Hematopoietic multipotent progenitor cell treated with erythropoietin and hydrocortisone succinate and interleukin-3 and kit ligand, for 8 days (in vitro differentiated cells): ENCODE data around the gene ACER3.
"Not testable (repeated sequence)": the region's sequence is repeated elsewhere in the genome, so short reads cannot be mapped to it uniquely, and the experiment has no call there.

Experiments
- DNase-seq: peaks from one replicate; pipeline ENCODE4 v3.0.0-alpha.2; 2015

The ACER3 gene

DNA sequence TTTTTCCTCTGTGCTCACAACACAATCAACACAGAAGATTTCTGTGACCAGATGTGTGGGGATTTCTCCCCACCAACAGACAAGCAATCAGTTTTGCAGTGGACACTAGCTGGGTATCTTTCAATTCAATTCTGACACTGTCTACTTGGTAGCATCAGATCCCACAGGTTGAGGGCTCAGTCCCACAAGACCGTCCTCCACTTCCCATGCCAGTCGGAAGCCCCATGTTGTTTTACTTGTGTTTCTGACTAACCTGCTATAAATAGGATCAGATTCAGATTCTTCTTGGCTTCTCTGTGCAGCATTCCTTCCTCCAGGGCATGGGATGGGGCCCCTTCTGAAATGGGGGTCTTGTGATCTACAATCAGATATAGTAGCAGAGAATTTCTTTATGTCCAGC, 19.6 kb downstream of the ACER3 start:
- DNase-seq = no peak

DNA sequence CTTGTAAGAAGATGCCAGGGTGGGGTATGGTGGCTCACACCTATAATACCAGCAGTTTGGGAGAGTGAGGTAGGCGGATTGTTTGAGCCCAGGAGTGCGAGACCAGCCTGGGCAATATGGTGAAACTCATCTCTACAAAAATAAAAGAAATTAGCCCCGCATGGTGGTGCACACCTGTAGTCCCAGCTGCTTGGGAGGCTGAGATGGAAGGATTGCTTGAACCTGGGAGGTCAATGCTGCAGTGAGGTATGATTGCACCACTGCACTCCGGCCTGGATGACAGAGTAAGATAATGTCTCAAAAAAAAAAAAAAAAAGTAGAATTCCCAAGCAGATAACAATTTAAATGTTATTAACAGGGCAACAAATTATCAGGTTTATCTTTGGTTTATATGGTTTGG, 20.2 kb downstream of the ACER3 start:
- DNase-seq = no peak

DNA sequence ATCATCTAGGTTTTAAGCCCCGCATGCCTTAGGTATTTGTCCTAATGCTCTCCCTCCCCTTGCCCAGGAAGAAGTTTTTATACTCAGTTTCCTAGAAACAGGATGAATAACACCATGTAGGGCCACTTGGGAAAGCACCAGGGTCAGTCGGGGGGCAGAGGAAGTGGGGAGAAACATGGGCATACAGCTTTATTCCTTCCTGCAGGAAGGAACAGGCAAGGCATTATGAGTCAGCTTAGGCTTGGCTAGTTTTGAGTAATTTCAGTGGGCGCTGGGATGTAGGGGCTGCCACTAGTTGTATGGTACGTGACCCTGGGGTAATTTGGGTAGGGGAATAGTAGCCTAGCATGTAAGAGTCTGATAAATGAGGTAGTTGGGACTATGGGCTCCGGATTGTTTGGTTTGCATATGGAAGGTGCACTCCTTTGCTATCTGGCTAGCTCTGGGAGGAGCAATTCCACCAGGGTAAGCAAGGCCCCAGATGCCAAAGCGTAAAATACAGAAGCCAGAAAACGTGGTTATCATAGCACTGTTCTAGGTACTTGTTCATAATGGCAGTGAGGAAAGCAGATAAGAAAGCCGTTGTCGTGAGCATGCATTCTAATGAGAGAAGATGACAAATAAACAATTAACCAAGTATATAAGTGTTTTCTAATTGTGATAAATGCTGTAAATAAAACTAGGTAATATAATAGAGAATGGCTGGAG, 24.8 kb downstream of the ACER3 start:
- DNase-seq = peak; percentile 49

DNA sequence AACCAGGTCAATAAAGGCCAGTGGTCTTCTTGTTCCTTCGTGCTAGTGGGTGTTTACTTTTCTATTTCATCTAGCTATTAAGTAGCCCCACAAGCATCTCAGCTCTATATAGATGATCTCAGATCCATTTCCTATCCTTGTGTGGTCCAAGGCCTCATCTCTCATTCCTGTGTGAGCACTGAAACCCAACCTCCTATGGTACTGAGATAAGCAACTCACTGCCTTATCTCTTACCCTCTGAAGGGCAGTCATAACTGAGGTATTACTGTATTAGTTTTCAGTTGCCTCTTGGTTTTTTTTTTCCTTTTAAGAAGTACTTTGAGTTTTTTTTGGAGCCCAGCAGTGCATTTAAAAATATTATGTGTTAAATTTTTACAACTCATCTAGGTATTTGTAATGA, 28.3 kb downstream of the ACER3 start:
- DNase-seq = peak; percentile 77

DNA sequence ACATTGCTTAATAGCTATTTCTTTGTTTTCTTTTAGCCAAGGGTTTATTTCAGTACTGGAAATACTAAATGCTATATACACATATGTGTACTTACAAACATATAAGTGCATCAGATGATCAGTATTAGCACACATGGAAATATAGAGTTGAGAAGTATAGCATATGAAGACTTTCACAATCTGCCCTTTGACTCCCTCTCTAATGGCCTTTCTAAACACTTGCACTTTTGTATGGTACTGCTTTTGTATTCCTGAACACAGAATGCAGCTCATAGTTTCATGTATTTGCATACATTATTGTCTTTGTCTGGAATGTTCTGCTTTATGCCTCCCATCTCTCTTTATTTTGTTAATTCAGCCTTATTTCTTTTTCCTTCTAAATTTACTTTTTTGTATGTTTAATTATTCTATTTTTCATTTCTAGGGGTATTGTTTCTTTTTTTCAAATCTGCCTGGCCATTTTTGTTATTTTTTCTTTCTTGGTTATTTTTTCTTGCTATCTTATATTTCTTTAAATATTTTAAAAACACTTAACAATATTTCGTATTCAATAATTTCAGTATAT, 28.8 kb downstream of the ACER3 start:
- DNase-seq = no peak

DNA sequence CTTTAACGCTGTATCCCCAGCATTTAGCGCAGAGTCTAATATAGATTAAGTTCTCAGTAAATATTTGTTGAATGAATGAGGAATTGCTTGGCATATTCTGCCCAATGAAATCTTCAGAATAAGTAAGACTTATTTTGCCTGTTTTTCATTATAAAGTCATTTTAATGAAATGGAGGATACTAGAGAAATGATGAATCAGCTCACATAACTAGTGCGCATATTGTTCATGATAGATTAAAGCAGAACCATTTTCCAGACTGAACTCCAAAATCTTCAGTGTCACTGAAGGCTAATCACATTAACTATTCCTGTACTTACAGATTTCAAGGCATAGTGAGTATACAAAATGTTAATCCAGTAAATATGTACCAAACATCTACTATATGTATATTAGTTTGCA, 29.6 kb downstream of the ACER3 start:
- DNase-seq = no peak

DNA sequence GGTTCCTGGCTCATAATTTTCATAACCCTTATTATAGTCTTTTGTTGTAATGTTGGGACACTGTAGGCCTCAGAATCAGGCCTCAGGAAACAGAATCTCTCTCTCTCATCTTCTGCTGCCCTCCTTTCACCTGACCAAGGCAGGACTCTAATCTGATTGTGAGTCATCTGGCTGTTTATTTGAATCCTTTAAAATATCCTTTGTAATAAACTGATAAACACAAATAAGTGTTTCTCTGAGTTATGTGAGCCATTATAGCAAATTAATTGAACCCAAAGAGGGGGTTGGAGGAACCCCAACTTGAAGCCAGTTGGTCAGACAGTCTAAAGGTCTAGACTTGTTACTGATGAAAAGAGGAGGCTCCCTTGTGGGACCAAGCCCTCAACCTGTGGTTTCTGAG, 30.6 kb downstream of the ACER3 start:
- DNase-seq = no peak

DNA sequence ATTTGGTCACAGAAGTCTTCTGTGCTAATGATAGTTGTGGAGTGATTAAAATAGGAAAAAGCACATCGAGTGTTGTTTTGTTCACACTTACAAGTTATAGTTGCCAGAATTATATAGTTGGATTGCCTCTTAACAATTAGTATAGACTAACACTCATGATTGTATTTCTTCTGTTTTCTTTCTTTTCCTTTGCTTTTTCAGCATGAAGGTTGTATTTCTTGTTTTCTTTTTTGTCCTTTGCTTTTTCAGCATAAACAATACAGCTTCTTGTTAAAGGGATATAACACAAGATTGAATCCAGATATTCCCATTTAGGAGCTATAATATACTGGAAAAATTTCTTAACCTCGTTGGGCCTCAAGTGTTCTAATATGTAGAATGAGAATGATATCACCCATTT, 31.1 kb downstream of the ACER3 start:
- DNase-seq = no peak

DNA sequence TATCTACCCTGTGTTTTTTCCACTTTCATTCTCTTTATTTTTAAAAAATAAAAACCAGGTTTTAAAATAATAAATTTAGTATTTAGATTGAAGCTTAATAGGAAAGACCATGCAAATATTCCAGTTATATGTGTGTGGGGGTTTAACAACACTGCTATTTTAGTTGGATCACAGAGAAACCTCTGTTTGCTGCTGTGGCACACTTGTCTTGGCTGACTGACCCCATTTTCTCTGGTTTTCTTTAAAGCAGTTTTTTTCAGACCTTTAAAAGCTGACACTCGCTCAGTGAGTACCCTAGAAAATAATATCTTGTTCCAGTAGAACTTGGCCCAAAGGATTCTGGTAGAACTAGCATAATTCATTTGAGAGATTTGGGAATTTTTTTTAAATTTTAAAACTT, 31.6 kb downstream of the ACER3 start:
- no peak for DNase-seq

DNA sequence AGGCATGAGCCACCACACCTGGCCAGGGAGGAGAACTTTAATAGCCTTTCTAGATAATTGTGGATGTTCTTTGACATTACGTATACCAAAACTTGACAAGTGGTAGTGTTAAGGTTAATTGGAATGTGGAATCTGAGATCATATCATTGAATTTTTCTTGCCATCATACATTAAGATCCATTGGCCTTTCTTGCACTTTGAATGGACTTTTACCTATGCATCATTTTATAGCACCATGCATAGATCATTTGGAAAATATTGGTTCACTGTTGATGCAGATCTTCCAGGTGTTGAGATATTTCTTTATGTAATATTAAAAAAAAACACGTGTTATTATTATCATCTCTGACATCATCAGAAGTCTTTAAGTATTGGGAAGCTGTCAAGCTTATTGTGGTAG, 36.5 kb downstream of the ACER3 start:
- no peak for DNase-seq

DNA sequence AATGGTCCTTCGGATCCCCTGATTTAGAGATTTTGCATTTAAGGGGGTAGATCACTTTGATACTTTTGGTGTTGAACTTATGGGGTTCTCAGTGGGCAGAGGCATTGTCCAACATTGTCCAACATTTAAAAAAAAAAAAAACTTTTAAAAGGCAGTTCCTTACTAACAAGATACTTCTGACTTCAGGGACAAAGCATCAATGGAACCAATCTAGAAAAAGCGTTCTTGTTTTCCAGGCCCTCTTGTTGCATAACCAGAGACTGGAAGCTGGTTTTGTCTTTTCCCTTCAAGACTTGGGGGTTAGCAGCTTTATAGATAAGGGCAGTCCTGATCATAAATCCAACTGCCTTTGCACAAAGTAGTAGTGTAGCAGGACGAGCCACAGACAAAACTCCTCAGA, 40.4 kb downstream of the ACER3 start:
- DNase-seq = no peak

DNA sequence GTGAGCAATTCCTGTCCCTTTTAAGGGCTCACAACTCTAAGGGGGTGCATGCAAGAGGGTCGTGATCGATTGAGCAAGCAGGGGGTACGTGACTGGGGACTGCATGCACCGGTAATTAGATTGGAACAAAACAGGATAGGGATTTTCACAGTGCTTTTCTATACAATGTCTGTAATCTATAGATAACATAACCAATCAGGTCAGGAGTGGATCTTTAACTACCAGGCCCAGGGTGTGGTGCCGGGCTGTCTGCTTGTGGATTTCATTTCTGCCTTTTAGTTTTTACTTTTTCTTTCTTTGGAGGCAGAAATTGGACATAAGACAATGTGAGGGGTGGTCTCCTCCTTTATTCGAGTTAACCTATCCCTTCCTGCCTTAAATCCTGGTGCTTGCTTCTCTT, 40.9 kb downstream of the ACER3 start:
- DNase-seq = not testable (repeated sequence)

DNA sequence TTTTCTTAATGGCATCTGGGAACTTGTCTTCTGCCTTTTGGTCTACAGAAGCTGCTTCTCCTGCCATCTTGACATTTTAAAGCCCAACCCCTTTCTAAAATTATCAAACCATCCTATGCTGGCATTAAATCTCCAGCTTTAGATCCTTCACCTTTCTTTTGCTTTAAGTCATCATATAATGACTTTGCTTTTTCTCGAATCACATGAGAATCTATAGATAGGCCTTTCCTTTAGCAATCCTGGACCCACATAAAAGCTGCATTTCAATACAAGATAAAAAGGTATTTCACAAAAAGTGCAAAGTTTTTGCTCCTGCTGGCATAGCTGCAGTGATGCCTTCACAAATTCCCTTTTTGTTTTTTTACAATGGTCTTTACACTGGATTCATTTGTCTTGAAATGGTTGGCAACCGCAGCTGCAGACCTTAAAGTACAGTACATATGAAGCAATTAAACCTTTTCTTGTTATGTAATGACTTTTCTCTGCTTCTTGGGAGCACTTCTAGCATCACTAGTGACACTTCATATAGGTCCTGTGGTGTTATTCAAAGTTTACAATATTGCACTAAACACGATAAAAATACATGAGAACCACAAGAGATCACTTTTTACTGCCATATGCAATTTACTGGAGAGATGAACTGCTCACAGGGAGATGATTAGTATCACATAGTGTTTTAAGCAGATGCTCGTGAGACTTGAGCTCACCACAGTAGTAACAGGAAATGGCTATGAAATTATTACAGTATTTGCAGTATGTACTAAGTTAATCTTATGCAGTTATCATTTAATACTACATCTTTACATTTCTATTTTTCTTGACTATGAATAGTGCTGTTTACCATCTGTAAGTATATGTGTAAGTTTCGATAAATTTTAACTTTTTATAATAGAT, 41.6 kb downstream of the ACER3 start:
- no peak for DNase-seq

DNA sequence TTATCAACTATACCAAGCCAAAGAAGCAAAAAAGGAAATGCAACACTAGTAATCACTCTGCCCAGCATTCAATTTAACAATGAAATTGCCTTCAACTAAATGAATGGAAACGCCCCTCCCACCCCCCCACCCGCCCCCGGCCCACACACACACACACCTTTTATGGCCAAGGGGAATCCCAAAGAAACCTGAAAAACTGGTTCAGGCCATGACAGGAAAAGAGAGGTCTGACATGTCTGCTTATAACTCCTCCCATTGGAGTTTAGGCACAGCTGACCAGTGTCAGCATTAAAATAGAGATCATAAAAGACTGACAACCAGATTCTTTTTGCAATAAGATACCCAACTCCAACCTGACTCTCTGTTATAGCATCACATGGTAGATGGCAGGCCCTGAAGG, 42.6 kb downstream of the ACER3 start:
- no peak for DNase-seq

DNA sequence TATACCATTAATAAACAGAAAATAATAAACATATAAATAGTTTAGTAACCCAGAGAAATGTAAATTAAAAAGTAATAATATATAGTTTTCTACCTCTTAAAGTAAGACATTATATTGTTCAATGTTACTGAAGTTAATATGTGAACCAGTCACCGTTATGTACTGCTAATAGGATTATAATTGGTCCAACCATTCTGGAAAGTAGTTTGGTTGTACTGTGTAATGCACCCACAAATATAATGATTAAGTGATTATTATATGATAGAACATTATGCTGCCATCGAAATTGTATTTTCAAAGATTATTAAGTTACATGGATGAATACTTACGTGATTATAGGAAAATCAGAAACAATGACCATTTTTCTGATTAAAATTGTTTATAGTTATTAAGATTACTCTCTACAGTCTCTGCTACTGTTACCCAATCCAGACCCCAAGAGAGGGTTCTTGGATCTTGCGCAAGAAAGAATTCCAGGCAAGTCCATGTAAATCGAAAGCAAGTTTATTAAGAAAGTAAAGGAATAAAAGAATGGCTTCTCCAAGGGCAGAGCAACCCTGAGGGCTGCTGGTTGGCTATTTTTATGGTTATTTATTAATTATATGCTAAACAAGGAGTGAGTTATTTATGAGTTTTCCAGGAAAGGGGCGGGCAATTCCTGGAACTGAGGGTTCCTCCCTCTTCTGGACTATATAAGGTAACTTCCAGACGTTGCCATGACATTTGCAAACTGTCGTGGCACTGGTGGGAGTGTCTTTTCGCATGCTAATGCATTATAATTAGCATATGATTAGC, 50.1 kb downstream of the ACER3 start:
- peak; percentile 27 for DNase-seq

DNA sequence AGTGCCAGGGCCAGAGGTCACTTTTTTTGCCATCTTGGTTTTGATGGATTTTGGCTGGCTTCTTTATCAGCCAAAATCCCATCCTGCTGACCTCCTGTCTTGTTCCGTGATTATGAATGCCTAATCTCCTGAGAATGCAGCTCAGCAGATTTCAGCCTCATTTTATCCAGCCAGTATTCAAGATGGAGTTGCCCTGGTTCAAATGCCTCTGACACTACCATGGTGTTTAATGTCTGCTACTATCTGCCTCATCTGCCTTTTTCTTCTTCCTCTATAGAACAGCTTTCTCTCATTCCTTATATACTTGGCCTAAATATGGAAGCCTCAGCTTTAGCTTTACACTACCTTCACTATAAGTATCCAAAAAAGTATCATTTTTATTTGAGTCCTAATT, 50.7 kb downstream of the ACER3 start:
- no peak for DNase-seq

DNA sequence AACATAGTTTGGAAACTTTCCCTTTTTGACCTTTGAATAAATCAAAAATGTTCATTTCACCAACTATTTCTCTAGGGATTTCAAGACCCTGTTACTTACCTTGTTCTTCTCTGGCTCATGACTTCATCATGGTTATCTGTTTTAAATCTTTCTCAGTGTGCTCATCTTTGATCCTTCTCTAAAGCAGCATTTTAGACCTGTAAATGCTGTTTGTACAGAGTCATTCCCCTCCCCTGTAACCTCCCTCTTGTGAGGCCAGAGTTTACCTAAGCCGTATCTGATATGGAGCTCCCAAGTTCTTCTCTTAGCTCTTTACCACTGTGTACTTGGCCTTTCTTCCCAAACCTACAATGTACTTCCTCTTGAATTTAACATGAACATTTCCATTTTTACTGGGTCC, 56.0 kb downstream of the ACER3 start:
- no peak for DNase-seq

DNA sequence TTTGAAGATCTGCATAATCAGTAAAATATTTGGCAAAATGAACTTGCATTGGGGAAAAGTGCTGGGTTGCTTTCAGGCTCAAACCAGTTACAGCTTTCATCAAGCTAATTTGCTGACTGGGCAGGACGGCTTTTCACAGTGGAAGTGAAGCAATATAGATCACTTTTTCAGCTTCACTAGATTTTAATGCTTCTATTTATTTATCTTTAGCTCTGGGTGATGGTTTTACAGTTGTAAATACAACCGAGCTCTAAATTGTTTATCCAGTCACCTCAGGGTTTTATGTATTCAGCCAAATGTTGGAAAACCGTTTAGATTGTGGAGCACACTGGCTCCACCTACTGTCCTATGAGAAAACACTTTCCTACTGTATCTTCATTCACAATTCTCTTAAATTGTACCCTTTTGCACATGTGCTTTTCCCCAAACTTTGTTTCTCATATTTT, 58.2 kb downstream of the ACER3 start:
- DNase-seq = peak; percentile 88

DNA sequence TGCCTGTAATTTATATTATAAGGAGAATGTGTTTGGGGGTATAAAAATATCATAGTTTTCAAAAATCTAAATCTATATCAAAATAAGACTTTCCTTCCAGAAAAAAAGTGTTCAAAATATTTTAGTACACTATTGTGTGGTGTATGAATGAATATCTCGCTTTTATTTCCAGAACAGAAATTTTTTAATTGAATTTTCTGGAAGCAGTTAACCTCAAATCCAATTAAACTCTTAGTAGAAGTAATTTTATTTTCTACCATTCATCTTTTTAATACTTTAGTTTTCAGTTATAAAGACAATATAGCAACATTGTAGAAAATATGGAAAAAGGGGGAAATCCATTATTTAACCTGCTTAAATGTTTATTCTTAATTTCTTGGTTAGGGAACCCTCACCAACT, 58.7 kb downstream of the ACER3 start:
- no peak for DNase-seq

DNA sequence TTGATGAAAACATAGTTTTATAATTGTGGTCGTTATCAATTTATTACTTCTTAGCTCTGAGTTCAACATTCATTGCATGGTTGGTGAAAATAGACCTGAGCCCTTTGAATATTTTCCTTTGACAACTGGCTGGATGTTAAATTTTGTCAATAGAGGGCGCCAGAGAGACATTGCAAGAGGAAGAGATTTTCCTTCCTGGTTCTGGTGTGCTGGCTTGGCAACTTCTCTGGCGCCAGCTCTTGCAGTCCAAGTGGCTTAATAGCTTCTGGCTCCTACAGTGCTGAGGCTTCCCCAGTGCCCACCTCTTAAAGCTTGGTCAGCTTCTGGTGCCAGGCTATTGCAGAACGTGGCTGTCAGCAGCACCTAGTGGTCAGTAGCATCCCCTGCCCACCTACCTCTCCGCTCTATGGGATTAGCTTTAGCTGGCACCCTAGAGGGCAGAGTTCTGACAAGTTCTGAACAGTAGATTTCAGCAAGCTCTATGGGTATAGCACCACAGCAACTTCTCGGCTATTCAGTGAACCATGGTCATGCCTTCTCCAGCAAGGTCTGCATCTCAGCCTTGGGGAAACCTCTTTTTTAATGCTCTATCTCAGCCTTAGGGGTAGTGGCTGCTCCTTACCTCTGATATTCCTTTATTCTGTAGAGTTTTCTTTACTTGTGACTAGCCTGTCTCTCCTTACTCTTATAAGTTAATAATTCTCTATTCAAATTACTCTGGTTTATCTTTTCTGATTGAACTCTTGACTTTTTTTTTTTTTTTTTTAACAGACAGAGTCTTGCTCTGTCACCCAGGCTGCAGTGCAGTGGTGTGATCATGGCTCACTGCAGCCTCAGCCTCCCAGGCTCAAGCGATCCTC, 59.4 kb downstream of the ACER3 start:
- DNase-seq = peak; percentile 92

DNA sequence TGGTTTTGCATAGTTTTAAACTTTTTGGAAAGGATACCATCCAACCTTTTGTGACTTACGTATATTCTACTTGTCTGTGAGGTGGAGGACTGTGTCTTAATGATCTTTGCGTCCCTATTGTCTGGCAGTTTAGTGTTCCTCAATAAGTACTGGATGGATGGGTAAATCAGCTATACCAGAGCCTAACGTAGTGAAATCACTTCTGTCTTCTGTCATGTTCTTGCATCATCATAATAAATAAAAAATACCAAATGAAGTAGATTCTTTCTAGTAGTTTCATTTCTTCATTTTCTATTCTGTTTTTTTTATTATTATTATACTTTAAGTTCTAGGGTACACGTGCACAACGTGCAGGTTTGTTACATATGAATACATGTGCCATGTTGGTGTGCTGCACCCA, 66.4 kb downstream of the ACER3 start:
- DNase-seq = no peak

DNA sequence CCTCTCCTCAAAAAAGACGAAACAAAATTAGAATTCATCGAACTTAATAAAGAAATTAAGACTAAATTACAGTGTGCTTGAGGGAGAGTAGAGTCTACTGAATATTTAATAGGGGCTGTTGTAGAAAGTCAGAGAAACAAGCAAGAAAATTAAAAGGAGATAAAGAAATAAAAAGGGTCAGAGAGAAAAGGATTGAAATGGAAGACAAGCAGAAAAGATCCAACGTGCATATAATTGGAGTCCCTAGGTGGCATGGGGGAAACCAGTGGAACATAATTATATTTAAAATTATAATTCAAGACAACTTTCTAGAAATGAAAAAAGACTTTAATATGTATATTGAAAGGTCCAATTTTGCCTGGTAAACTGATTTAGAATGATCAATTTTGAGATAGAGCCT, 74.3 kb downstream of the ACER3 start:
- DNase-seq = no peak
